ENCODE results near the gene ZNF785. TPM values are rescaled to one million over a fixed set of nuclear protein-coding genes. Genes with fewer than 3 reads are reported as not detected.

ZNF785 gene
- total and polyA plus RNA-seq, 2 donors (not counting 3 experiments of a cell fraction or from before 2014, with no cell fraction given) = 7.8 to 21.9 TPM

DNA sequence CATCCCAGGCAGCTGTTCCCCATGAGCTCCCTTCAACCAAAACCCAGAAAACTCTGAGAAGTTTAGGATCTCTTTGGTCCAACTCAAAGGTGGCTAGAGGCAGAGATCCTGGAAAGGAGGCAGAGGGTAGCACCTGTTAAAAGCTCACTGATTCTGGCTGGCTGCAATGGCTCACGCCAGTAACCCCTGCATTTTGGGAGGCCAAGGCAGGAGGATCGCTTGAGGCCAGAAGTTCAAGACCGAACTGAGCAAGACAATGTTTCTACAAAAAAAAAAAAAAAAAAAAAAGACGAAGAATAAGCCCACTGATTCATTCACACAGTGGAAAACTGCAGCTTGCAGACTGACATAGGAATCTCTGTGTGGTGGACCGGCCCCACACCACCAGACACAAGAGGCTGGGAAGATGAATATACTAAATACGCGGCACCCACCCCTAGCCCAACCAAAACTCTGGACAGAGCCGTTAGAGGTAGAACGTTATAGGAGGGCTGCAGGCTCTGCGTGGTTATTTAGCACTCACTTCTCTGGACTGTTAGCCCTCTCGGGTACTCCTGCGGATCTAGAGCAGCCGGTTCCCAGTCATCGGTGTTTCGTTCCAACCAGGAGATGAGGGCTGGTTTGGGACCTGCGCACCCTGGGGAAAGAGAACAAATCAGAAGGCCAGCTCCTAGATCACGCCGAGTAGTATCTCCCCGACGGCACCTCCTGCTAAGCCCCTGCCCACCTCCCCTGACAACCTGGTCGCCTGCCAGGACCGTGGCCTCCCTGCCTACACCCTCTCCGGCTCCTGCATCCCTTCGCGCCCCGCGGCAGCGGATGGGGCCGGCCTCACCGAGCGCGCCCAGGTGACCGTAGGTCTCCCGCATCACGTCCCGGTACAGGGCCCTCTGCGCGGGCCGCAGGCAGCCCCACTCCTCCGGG is 23.8 kb upstream of the ZNF785 start:
- Histone ChIP-seq H2AFZ (ENCODE audit: low read depth, low read length) (peak overlapping the region; percentile 80), H3K27ac (ENCODE audit: insufficient read depth, low read depth, low read length) (peak overlapping the region; percentile 79), H3K9me1 (replicated peaks; ENCODE audit: control insufficient read depth, extremely low read depth, insufficient read depth, low read length) (no peaks in the 10 kb centered on the region), H3K4me1 (ENCODE audit: control insufficient read depth, extremely low read depth, insufficient read depth, low read length) (peaks cover 4% of the 10 kb centered on the region), H4K20me1 (replicated peaks; ENCODE audit: control insufficient read depth, extremely low read depth, insufficient read depth, low read length) (no peaks in the 10 kb centered on the region), H3K9ac (replicated peaks; ENCODE audit: extremely low read depth, insufficient read depth, low read length) (peak overlapping the region; percentile 95), H3K79me2 (ENCODE audit: control insufficient read depth, insufficient read depth, low read length) (peaks cover 2% of the 10 kb centered on the region), H3K9me3 (replicated peaks; ENCODE audit: control insufficient read depth, insufficient read depth, low read length) (no peaks in the 10 kb centered on the region), H3K27me3 (ENCODE audit: control insufficient read depth in 2 of 2, insufficient read depth in 2 of 2, low read length in 2 of 2) (no peaks in the 10 kb centered on the region), H3K4me3 (replicated peaks in 1 of 3; ENCODE audit: insufficient read depth in 1 of 3, low read depth in 1 of 3, low read length in 3 of 3) (peak overlapping the region; percentile 29 to 77 (median 70)), H3K36me3 (ENCODE audit: control insufficient read depth in 2 of 2, extremely low read depth in 1 of 2, insufficient read depth in 2 of 2, low read length in 2 of 2) (peaks cover 0 to 14% of the 10 kb centered on the region in 2 experiments), H3K4me2 (ENCODE audit: insufficient read depth, low read length) (peak overlapping the region; percentile 66)
- peak; percentile 48 for DNase-seq (ENCODE audit: low read depth, low spot score)
- BruUV-seq (replicated peaks) = no TSS peak
- FAIRE-seq = peak; percentile 69
- intact Hi-C loops (cut with micrococcal nuclease) = no loop called here
- dilution Hi-C loops (cut with MboI; ENCODE audit: extremely low pct_ligation_motif_present, low sequenced_read_pairs) = no loop called here
- ChIA-PET CTCF (interaction anchor here (0.6 to 4.4 kb wide), 9 partner anchors 11 to 179 kb away, joined by 3 to 47 read pairs (median 6); partner anchors contain the start of gene DCTPP1), POLR2A (interaction anchor here (0.5 to 1.6 kb wide), 4 partner anchors 10 to 835 kb away, joined by 3 to 5 read pairs (median 4); no protein-coding TSS in a partner anchor)
- TF ChIP-seq MAX (IDR thresholded peaks at IDR 0.05; ENCODE audit: insufficient read depth, insufficient read length) = no peak
- TF ChIP-seq EZH2 (IDR thresholded peaks at IDR 0.05; ENCODE audit: borderline replicate concordance, low read depth, low read length, severe bottlenecking) = no peak
- TF ChIP-seq GATA2 (IDR thresholded peaks at IDR 0.05; ENCODE audit: insufficient read depth, insufficient read length, low read depth, low read length) = no peak
- no peak for TF ChIP-seq MYC (IDR thresholded peaks at IDR 0.05; ENCODE audit: low read depth, low read length)
- no peak for TF ChIP-seq JUN (IDR thresholded peaks at IDR 0.05; ENCODE audit: borderline replicate concordance, insufficient read depth, insufficient read length, low read depth)
- no peak for TF ChIP-seq FOS (IDR thresholded peaks at IDR 0.05; ENCODE audit: borderline replicate concordance, insufficient read depth, low read length)
- TF ChIP-seq, protein P1, sequence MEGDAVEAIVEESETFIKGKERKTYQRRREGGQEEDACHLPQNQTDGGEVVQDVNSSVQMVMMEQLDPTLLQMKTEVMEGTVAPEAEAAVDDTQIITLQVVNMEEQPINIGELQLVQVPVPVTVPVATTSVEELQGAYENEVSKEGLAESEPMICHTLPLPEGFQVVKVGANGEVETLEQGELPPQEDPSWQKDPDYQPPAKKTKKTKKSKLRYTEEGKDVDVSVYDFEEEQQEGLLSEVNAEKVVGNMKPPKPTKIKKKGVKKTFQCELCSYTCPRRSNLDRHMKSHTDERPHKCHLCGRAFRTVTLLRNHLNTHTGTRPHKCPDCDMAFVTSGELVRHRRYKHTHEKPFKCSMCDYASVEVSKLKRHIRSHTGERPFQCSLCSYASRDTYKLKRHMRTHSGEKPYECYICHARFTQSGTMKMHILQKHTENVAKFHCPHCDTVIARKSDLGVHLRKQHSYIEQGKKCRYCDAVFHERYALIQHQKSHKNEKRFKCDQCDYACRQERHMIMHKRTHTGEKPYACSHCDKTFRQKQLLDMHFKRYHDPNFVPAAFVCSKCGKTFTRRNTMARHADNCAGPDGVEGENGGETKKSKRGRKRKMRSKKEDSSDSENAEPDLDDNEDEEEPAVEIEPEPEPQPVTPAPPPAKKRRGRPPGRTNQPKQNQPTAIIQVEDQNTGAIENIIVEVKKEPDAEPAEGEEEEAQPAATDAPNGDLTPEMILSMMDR (IDR thresholded peaks at IDR 0.05; ENCODE audit: extremely low read depth in 1 of 2, insufficient read depth in 1 of 2, low read depth in 1 of 2, low read length in 2 of 2) = no peak
- no peak for TF ChIP-seq POLR2A (IDR thresholded peaks at IDR 0.05; ENCODE audit: low read depth, low read length)
- TF ChIP-seq POLR2AphosphoS5 (IDR thresholded peaks at IDR 0.05; ENCODE audit: insufficient read depth, low read depth, low read length) = no peak
